Measurements from ENCODE around the gene PLD1.

PLD1 gene

GRCh38 chr3:171585039-171585438 is 225.2 kb downstream of the PLD1 start:
- no peak overlapping the region for H3K4me3 ChIP-seq (ENCODE audit: low read depth, low read length)
- no peak for DNase-seq (ENCODE audit: low read depth)
- TF ChIP-seq POLR2A (IDR thresholded peaks at IDR 0.05; ENCODE audit: extremely low read depth, insufficient read length) = no peak
- TF ChIP-seq MAX (IDR thresholded peaks at IDR 0.05; ENCODE audit: low read depth, low read length) = no peak
- no peak for TF ChIP-seq CTCF (IDR thresholded peaks at IDR 0.05; ENCODE audit: low read depth, low read length)
- TF ChIP-seq MYC (IDR thresholded peaks at IDR 0.05; ENCODE audit: low read depth, low read length) = no peak

- TF ChIP-seq POLR2A (IDR thresholded peaks at IDR 0.05; ENCODE audit: extremely low read depth, insufficient read length) (no peak), CTCF (IDR thresholded peaks at IDR 0.05; ENCODE audit: low read depth, low read length) (no peak), MYC (IDR thresholded peaks at IDR 0.05; ENCODE audit: low read depth, low read length) (no peak), MAX (IDR thresholded peaks at IDR 0.05; ENCODE audit: low read depth, low read length) (no peak)
- no peak for DNase-seq (ENCODE audit: low read depth)
Measured at GRCh38 chr3:171584100-171584499, 226.2 kb downstream of the PLD1 start.

GRCh38 chr3:171574556-171575240 is 235.6 kb downstream of the PLD1 start:
- no peak for DNase-seq (ENCODE audit: low read depth)
- no peak overlapping the region for H3K4me3 ChIP-seq (ENCODE audit: low read depth, low read length)
- TF ChIP-seq MYC (IDR thresholded peaks at IDR 0.05; ENCODE audit: low read depth, low read length) (no peak), POLR2A (IDR thresholded peaks at IDR 0.05; ENCODE audit: extremely low read depth, insufficient read length) (no peak), CTCF (IDR thresholded peaks at IDR 0.05; ENCODE audit: low read depth, low read length) (no peak), MAX (IDR thresholded peaks at IDR 0.05; ENCODE audit: low read depth, low read length) (no peak)

More at GRCh38 chr3:171584100-171584499, 226.2 kb downstream of the PLD1 start:
- no peak overlapping the region for H3K4me3 ChIP-seq (ENCODE audit: low read depth, low read length)

- DNase-seq (ENCODE audit: low read depth) = peak; percentile 17
- TF ChIP-seq MYC (IDR thresholded peaks at IDR 0.05; ENCODE audit: low read depth, low read length) (no peak), CTCF (IDR thresholded peaks at IDR 0.05; ENCODE audit: low read depth, low read length) (peak; percentile 5), MAX (IDR thresholded peaks at IDR 0.05; ENCODE audit: low read depth, low read length) (no peak), POLR2A (IDR thresholded peaks at IDR 0.05; ENCODE audit: extremely low read depth, insufficient read length) (no peak)
- no peak overlapping the region for H3K4me3 ChIP-seq (ENCODE audit: low read depth, low read length)
Measured at GRCh38 chr3:171569571-171570132, 240.6 kb downstream of the PLD1 start.

GRCh38 chr3:171568766-171569165 is 241.5 kb downstream of the PLD1 start:
- no peak overlapping the region for H3K4me3 ChIP-seq (ENCODE audit: low read depth, low read length)
- no peak for TF ChIP-seq MAX (IDR thresholded peaks at IDR 0.05; ENCODE audit: low read depth, low read length)
- no peak for TF ChIP-seq MYC (IDR thresholded peaks at IDR 0.05; ENCODE audit: low read depth, low read length)
- TF ChIP-seq POLR2A (IDR thresholded peaks at IDR 0.05; ENCODE audit: extremely low read depth, insufficient read length) = no peak
- no peak for TF ChIP-seq CTCF (IDR thresholded peaks at IDR 0.05; ENCODE audit: low read depth, low read length)
- no peak for DNase-seq (ENCODE audit: low read depth)

All from NB4 (cell line).